Prostate gland (tissue), 2 donors: Measurements from ENCODE around the gene CNTRL. TPM values are rescaled to one million over a fixed set of nuclear protein-coding genes. Genes with fewer than 3 reads are reported as not detected.

ENCODE experiments used
- DNase-seq: peaks from one replicate; pipeline ENCODE4 v3.0.0-alpha.2; 2019; ENCODE audit warnings: low spot score
- H3K27ac ChIP-seq, 2 donors: fragments of 200-600 bp; sonication (generic); 2 replicates each; pipeline ENCODE4 v1.5.1; 2017 to 2019
- H3K27me3 ChIP-seq: fragments of 200-600 bp; sonication (generic); replicated peaks from 2 replicates; pipeline ENCODE4 v1.5.1; 2019; ENCODE audit not compliant: insufficient read depth
- H3K36me3 ChIP-seq, 2 donors: fragments of 200-600 bp; sonication (generic); 1 replicate in 1 of 2; 2 replicates in 1 of 2; pipeline versions ENCODE4 v1.5.1 to v1.8.1; 2017 to 2019
- H3K4me1 ChIP-seq: fragments of 200-600 bp; sonication (generic); replicated peaks from 2 replicates; pipeline ENCODE4 v1.5.1; 2019
- H3K4me3 ChIP-seq, 2 donors: fragments of 200-600 bp; sonication (generic); 2 replicates each; pipeline ENCODE4 v1.5.1; 2017 to 2019
- H3K9me3 ChIP-seq: fragments of 200-600 bp; sonication (generic); 2 replicates; pipeline ENCODE4 v1.5.1; 2017
- CTCF ChIP-seq, 4 experiments: fragments of 200-600 bp in 2 of 4; fragments of 450-650 bp in 2 of 4; sonication (generic) in 2 of 4; IDR thresholded peaks; 1 replicate in 3 of 4; 2 replicates in 1 of 4; pipeline ENCODE4 v1.5.1; 2016 to 2019; ENCODE audit warnings: antibody characterized with exemption in 4 of 4, mild to moderate bottlenecking in 2 of 4, moderate library complexity in 2 of 4
- POLR2A ChIP-seq: fragments of 450-650 bp; IDR thresholded peaks from one replicate; pipeline ENCODE4 v1.6.1; 2016; ENCODE audit warnings: antibody characterized with exemption, mild to moderate bottlenecking
- POLR2AphosphoS5 ChIP-seq: sonication (generic); formaldehyde crosslinking; IDR thresholded peaks from one replicate; pipeline ENCODE4 v1.6.1; 2017; ENCODE audit warnings: antibody characterized with exemption
- WGBS: methylation state at CpG from one replicate; pipeline ENCODE4 v1.1.5; 2018; 5-methylcytosine and 5-hydroxymethylcytosine counted together
- intact Hi-C: fragments of 100-400 bp; cut with DNase I; formaldehyde crosslinking; loops from one replicate; pipeline ENCODE4 v1.14.2; 2022
- total RNA-seq, 2 donors: library from RNA; depleted of rRNA; stranded (reverse); fragments of >200 nt; gene quantifications; one replicate each; pipeline ENCODE4 v1.1.0, GENCODE V29; 2016

CNTRL gene
- total RNA-seq, 2 donors from 2014 or later = 10.3 to 21.9 TPM

DNA sequence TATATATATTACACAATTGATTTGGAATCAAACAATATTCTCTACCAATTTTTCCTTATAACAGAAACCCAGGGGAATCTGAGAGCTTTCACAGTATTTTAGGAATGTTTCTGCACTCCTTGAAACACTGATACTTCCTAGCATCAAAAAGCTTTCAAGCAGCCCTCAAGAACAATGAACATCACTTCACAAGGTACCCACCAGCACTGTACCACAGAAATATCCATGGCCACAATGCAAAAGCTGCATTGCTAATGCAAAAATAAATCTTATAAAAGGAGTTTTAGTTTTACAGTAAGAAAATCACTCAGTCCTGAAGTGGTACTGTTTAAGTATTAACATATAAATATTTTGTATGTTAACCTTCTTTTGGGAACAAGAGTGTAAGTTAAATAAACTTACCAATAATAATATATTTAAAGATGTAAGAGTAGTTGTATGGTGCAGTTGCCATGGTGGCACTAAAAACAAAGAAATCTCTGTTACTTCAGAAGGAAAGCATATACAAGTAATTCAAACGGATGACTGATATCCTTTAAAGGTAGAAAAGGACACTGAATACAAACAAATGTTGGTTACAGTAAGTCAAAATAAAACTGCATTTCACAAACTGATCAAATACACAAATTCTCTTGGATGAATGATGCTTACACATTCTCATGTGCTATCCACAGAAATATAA, 118.3 kb downstream of the CNTRL start:
- H3K4me3 ChIP-seq = no peak overlapping the region
- no peaks in the 10 kb centered on the region for H3K27me3 ChIP-seq
- no peaks in the 10 kb centered on the region for H3K9me3 ChIP-seq
- TF ChIP-seq CTCF (IDR thresholded peaks at IDR 0.05) (no peak), POLR2A (no peak)
- peaks cover under 1% of the 10 kb centered on the region for H3K4me1 ChIP-seq
- no peaks in the 10 kb centered on the region for H3K36me3 ChIP-seq
- no peak overlapping the region for H3K27ac ChIP-seq
- 0% methylated on average over 1 of the region's 1 CpG for WGBS
- intact Hi-C loops = no loop called here
- no peak for DNase-seq

DNA sequence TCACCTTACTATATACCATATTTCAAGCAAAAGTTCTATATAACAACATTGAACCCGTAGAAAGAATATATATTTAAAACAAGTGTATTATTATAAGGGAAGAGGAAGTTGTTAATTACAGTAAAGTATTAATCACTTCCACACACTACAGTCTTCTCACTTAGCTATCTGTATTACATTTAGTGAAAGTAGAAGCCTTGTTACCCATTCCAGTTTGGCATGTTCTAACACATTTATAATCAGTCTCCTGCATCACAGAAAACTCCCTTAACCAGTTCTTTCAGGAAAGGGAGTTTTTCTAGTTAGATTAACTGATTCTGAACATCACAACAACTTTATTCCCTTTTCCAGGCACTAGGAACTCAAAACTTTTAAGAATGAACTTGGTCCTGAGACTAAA, 120.0 kb downstream of the CNTRL start:
- peaks cover 6% of the 10 kb centered on the region for H3K4me1 ChIP-seq

DNA sequence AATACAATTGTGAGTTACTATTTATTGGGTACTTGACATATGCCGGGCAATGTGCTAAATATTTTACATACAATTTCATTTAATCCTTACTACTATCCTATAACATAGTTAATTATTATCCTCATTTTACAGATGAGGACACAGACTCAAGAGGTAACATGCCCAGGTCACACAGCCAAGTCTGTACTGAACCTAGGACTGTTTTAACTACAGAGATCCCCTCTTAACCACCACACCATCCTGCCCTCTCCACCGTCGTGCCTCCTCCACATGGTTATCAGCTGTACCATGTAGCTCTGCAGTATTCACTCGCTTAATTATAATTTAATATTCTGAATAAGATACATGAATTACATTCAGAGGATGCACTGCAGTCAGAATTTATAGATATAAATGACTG, 121.6 kb downstream of the CNTRL start:
- Histone ChIP-seq H3K4me1 (peaks cover 6% of the 10 kb centered on the region), H3K4me3 (no peak overlapping the region), H3K36me3 (no peaks in the 10 kb centered on the region), H3K27me3 (no peaks in the 10 kb centered on the region), H3K27ac (no peak overlapping the region), H3K9me3 (no peaks in the 10 kb centered on the region)
- DNase-seq = no peak
- intact Hi-C loops = no loop called here
- TF ChIP-seq POLR2AphosphoS5 (no peak), POLR2A (no peak), CTCF (IDR thresholded peaks at IDR 0.05) (no peak)
- WGBS = 27% methylated on average over 4 of the region's 4 CpGs

More for the DNA sequence above, 120.0 kb downstream of the CNTRL start:
- intact Hi-C loops = no loop called here
- 17% methylated on average over 1 of the region's 1 CpG for WGBS
- Histone ChIP-seq H3K4me3 (no peak overlapping the region), H3K27me3 (no peaks in the 10 kb centered on the region), H3K36me3 (no peaks in the 10 kb centered on the region), H3K27ac (peak overlapping the region; percentile 21 to 24), H3K9me3 (no peaks in the 10 kb centered on the region)
- no peak for DNase-seq
- TF ChIP-seq CTCF (IDR thresholded peaks at IDR 0.05) = no peak
- no peak for TF ChIP-seq POLR2AphosphoS5
- TF ChIP-seq POLR2A = no peak

GRCh38 chr9:121197132-121197531, 122.4 kb downstream of the CNTRL start:
- intact Hi-C loops = no loop called here
- H3K36me3 ChIP-seq = no peaks in the 10 kb centered on the region
- H3K27me3 ChIP-seq = no peaks in the 10 kb centered on the region
- no peak overlapping the region for H3K27ac ChIP-seq
- TF ChIP-seq POLR2A = no peak
- TF ChIP-seq POLR2AphosphoS5 = no peak
- no peak for TF ChIP-seq CTCF (IDR thresholded peaks at IDR 0.05)
- no peak overlapping the region for H3K4me3 ChIP-seq
- no peak for DNase-seq
- H3K9me3 ChIP-seq = no peaks in the 10 kb centered on the region
- H3K4me1 ChIP-seq = peaks cover 6% of the 10 kb centered on the region
- WGBS = 79% methylated on average over 1 of the region's 1 CpG

DNA sequence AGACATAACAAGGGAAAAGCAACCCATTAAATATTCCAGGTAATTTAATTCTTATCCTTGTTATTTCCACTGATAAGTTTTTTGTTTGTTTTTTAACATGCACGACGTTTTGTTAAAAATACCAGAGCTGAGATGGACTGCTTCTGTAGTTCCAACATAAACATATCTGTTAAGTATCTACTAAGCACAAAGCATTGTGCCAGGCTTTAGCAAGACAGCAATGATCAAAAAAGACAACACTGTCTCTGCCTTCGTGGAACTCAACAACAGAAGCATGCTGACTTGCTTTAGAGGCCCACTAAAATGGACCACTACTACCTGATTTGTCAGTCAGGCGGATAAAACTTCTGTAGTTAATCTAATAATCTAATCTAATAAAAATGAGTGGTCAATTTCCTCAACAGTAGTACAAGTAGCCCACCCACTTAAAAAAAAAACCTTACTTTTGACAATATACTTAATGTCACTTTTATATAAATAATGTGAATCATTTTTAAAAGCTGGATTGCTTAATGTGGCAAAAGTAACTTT, 123.8 kb downstream of the CNTRL start:
- H3K4me1 ChIP-seq = peaks cover 6% of the 10 kb centered on the region
- 21% methylated on average over 4 of the region's 4 CpGs for WGBS

More for the DNA sequence above, 123.8 kb downstream of the CNTRL start:
- H3K9me3 ChIP-seq = no peaks in the 10 kb centered on the region
- TF ChIP-seq POLR2AphosphoS5 (no peak), CTCF (IDR thresholded peaks at IDR 0.05) (no peak), POLR2A (no peak)
- no peak for DNase-seq
- H3K4me3 ChIP-seq = no peak overlapping the region
- no peaks in the 10 kb centered on the region for H3K36me3 ChIP-seq
- no peak overlapping the region for H3K27ac ChIP-seq
- no peaks in the 10 kb centered on the region for H3K27me3 ChIP-seq
- intact Hi-C loops = no loop called here
